ENCODE results near the gene FOXRED2. TPM values are rescaled to one million over a fixed set of nuclear protein-coding genes. Genes with fewer than 3 reads are reported as not detected.

Gene FOXRED2
- total RNA-seq, 1 experiment from 2014 or later, result 19.9 TPM

DNA sequence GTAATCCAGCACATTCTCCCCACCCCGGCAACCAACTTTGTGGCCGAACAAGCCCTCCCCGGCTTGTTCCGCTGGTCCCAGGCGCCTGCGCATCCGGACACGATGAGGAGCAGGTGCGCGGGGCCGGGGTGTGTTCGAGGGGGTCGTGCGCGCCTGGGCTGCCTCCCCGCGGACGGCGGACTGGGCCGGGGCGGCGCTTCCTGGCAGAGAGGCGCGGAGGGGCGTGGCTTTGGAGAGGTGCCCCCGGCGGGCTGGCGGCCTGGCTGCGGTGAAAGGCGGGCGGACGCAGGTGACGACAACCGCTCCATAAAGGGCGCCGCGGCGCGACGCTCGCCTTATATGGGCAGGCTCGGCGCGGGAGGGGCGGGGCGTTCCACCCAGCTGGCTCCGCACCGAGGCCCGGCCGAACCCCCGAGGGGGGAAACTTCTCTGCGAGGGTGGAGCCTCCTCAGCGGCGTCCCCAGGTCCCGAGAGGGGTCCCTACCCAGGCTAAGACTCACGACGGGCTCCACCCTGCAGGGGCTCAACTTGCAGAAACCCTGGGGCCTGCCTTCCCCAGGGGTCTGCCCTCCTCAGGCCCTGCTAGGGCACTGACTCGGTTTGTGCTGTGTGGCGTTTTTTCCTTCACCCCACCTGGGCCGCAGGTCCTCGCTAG lies 51.8 kb downstream of the FOXRED2 start (continued):
- TF ChIP-seq, protein P1, sequence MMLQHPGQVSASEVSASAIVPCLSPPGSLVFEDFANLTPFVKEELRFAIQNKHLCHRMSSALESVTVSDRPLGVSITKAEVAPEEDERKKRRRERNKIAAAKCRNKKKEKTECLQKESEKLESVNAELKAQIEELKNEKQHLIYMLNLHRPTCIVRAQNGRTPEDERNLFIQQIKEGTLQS (IDR thresholded peaks at IDR 0.05), result no peak
- TF ChIP-seq ZFX (IDR thresholded peaks at IDR 0.05), result no peak
- no peak for TF ChIP-seq CEBPB (IDR thresholded peaks at IDR 0.05; ENCODE audit: low read depth)
- TF ChIP-seq JUND (IDR thresholded peaks at IDR 0.05), result no peak
- TF ChIP-seq MAX (IDR thresholded peaks at IDR 0.05), result peak; percentile 35; the same call in 1 of the 2 replicates
- TF ChIP-seq ZNF274 (IDR thresholded peaks at IDR 0.05; ENCODE audit: low read depth, low read length), result no peak
- TF ChIP-seq FOSL1 (IDR thresholded peaks at IDR 0.05; ENCODE audit: low read depth), result no peak
- TF ChIP-seq SP1 (IDR thresholded peaks at IDR 0.05; ENCODE audit: low read depth), result no peak
- peak; percentile 97 for TF ChIP-seq TCF7L2 (IDR thresholded peaks at IDR 0.05; ENCODE audit: borderline replicate concordance, extremely low read depth, insufficient read depth, insufficient read length)
- TF ChIP-seq SRF (IDR thresholded peaks at IDR 0.05; ENCODE audit: low read depth), result peak; percentile 100
- TF ChIP-seq RAD21 (IDR thresholded peaks at IDR 0.05; ENCODE audit: low read depth), result no peak
- no peak for TF ChIP-seq REST (IDR thresholded peaks at IDR 0.05; ENCODE audit: low read depth)
- no peak for TF ChIP-seq SIN3A (IDR thresholded peaks at IDR 0.05; ENCODE audit: low read depth)
- TF ChIP-seq YY1 (IDR thresholded peaks at IDR 0.05; ENCODE audit: extremely low read depth, insufficient replicate concordance, low read depth, low read length), result no peak
